ENCODE measurements around the gene TKT. TPM values are rescaled to one million over a fixed set of nuclear protein-coding genes. Genes with fewer than 3 reads are reported as not detected.

The TKT gene
- total and polyA plus RNA-seq, 2 of the 4 experiments (the other 2 are of a cell fraction): 280 to 349 TPM

- Histone ChIP-seq H3K4me1 (ENCODE audit: control insufficient read depth, insufficient read depth, low read length) (no peaks in the 10 kb centered on the region), H3K9ac (ENCODE audit: low read depth, low read length) (no peak overlapping the region), H3K18ac (ENCODE audit: low read depth, low read length) (no peak overlapping the region), H3K9me1 (ENCODE audit: insufficient read depth, low read length) (0 out of 2 replicates have a peak, but pooled peaks cover 2% of the 10 kb centered on the region), H2AK5ac (ENCODE audit: low read depth, low read length) (no peak overlapping the region), H3K79me1 (ENCODE audit: low read depth in 1 of 2, low read length in 2 of 2) (peaks cover 34 to 58% of the 10 kb centered on the region in 2 experiments), H4K8ac (ENCODE audit: low read depth in 2 of 2, low read length in 2 of 2) (no peak overlapping the region), H4K91ac (ENCODE audit: insufficient read depth, low read depth, low read length) (no peak overlapping the region), H3K56ac (ENCODE audit: extremely low read depth, insufficient read depth, low read length) (no peak overlapping the region), H3K36me3 (ENCODE audit: control insufficient read depth, insufficient read depth, low read length) (peaks cover 96% of the 10 kb centered on the region), H3K27ac (ENCODE audit: insufficient read depth, low read length) (no peak overlapping the region), H3K4me3 (ENCODE audit: insufficient read depth, low read depth, low read length) (no peak overlapping the region), H3K4me2 (ENCODE audit: low read depth, low read length) (no peak overlapping the region), H4K5ac (ENCODE audit: low read depth, low read length) (no peak overlapping the region), H2AK9ac (replicated peaks; ENCODE audit: low read depth, low read length, poor library complexity) (no peak overlapping the region), H3K27me3 (ENCODE audit: control insufficient read depth, insufficient read depth, low read length) (no peaks in the 10 kb centered on the region), H2BK20ac (ENCODE audit: low read depth, low read length) (no peak overlapping the region), H3K9me3 (ENCODE audit: control insufficient read depth, insufficient read depth, low read length) (no peaks in the 10 kb centered on the region), H3K14ac (replicated peaks; ENCODE audit: low read depth, low read length) (no peak overlapping the region), H2BK5ac (ENCODE audit: low read depth, low read length, poor library complexity, severe bottlenecking) (no peak overlapping the region), H2AFZ (replicated peaks; ENCODE audit: low read length, poor library complexity) (no peak overlapping the region), H2BK15ac (ENCODE audit: low read depth, low read length) (no peak overlapping the region), H2BK120ac (ENCODE audit: low read depth, low read length) (no peak overlapping the region), H3K23ac (ENCODE audit: low read depth, low read length) (no peak overlapping the region), H4K20me1 (ENCODE audit: insufficient read depth, low read length) (peaks cover 14% of the 10 kb centered on the region), H3K4ac (ENCODE audit: low read depth, low read length) (no peak overlapping the region)
- ATAC-seq (ENCODE audit: low read depth) (no peak), DNase-seq (no peak)
- dilution Hi-C loops (cut with HindIII; ENCODE audit: low sequenced_read_pairs, unreplicated experiment): no loop called here
- ChIA-PET CTCF (no interaction called here), POLR2A (ENCODE audit: unreplicated experiment) (no interaction called here)
- intact Hi-C loops (cut with micrococcal nuclease): no loop called here
- no TSS peak for BruUV-seq (replicated peaks)
- no peak for TF ChIP-seq CTCF (conservative IDR thresholded peaks at IDR 0.05; ENCODE audit: low read depth, low read length)
- TF ChIP-seq NFE2L2 (IDR thresholded peaks at IDR 0.05; ENCODE audit: low read depth, low read length): no peak
- TF ChIP-seq RAD21 (IDR thresholded peaks at IDR 0.05; ENCODE audit: low read length): no peak
- TF ChIP-seq SMC3 (IDR thresholded peaks at IDR 0.05; ENCODE audit: low read depth, low read length): no peak
- TF ChIP-seq RCOR1 (IDR thresholded peaks at IDR 0.05; ENCODE audit: insufficient replicate concordance, low read length): no peak
- in situ Hi-C loops (cut with MboI; ENCODE audit: low sequenced_read_pairs): no loop called here
- WGBS, 2 experiments (ENCODE audit: extremely low coverage in 2 of 2, insufficient read length in 1 of 2): 100% methylated on average over 5 of the region's 14 CpGs; no CpG with 5 or more reads in 1 of the 2 experiments
Measured at GRCh38 chr3:53229171-53229570, 26.7 kb downstream of the TKT start.

Data from IMR-90 (cell line).